ENCODE data around the gene SPSB1.
A peak's percentile ranks its signal among the peaks of the same experiment; 100 is the strongest.

Gene SPSB1

GRCh38 chr1:9324246-9325096 lies 31.8 kb downstream of the SPSB1 start:
- no peak for TF ChIP-seq CTCF (conservative IDR thresholded peaks at IDR 0.05; ENCODE audit: low read depth, low read length)
- no peak for DNase-seq (ENCODE audit: low read depth)
- no peak overlapping the region for H3K4me3 ChIP-seq (ENCODE audit: low read depth, low read length)

GRCh38 chr1:9326596-9326995 lies 33.9 kb downstream of the SPSB1 start:
- H3K4me3 ChIP-seq (ENCODE audit: low read depth, low read length): no peak overlapping the region
- no peak for TF ChIP-seq CTCF (conservative IDR thresholded peaks at IDR 0.05; ENCODE audit: low read depth, low read length)
- peak; percentile 74 for DNase-seq (ENCODE audit: low read depth)

GRCh38 chr1:9328201-9328600 lies 35.5 kb downstream of the SPSB1 start:
- DNase-seq (ENCODE audit: low read depth): no peak
- no peak overlapping the region for H3K4me3 ChIP-seq (ENCODE audit: low read depth, low read length)
- TF ChIP-seq CTCF (conservative IDR thresholded peaks at IDR 0.05; ENCODE audit: low read depth, low read length): no peak

- DNase-seq (ENCODE audit: low read depth): no peak
- no peak overlapping the region for H3K4me3 ChIP-seq (ENCODE audit: low read depth, low read length)
- TF ChIP-seq CTCF (conservative IDR thresholded peaks at IDR 0.05; ENCODE audit: low read depth, low read length): no peak
Observed at GRCh38 chr1:9328715-9329114, 36.0 kb downstream of the SPSB1 start.

GRCh38 chr1:9331016-9331415 lies 38.3 kb downstream of the SPSB1 start:
- no peak overlapping the region for H3K4me3 ChIP-seq (ENCODE audit: low read depth, low read length)
- no peak for DNase-seq (ENCODE audit: low read depth)
- no peak for TF ChIP-seq CTCF (conservative IDR thresholded peaks at IDR 0.05; ENCODE audit: low read depth, low read length)

- DNase-seq (ENCODE audit: low read depth): no peak
- TF ChIP-seq CTCF (conservative IDR thresholded peaks at IDR 0.05; ENCODE audit: low read depth, low read length): no peak
- no peak overlapping the region for H3K4me3 ChIP-seq (ENCODE audit: low read depth, low read length)
Observed at GRCh38 chr1:9331558-9332346, 39.1 kb downstream of the SPSB1 start.
